Mesangial cell (primary cell): ENCODE data around the gene RPS8. TPM values are rescaled to one million over a fixed set of nuclear protein-coding genes. Genes with fewer than 3 reads are reported as not detected.

ENCODE experiments used
- total RNA-seq: library from RNA; depleted of rRNA; stranded (reverse); fragments of >200 nt; gene quantifications from 2 replicates; pipeline ENCODE4 v1.2.3, GENCODE V29; 2015

Gene RPS8
- total RNA-seq: 1,486 and 1,507 TPM in 2 replicates

GRCh38 chr1:44775078-44775929 is at the start of gene RPS8:
RPS8 (plus strand) TSS chr1:44775540; CDS start chr1:44775597, 57 bp downstream.

GRCh38 chr1:44730741-44731512 is 44.4 kb upstream of the RPS8 start, which contains the start of gene RNU5D-1:
RNU5D-1 (minus strand) TSS chr1:44731170.

GRCh38 chr1:44739307-44740178 is 35.8 kb upstream of the RPS8 start, which contains the start of gene KIF2C:
KIF2C (plus strand) TSS chr1:44739837; CDS start chr1:44739933, 96 bp downstream.

DNA sequence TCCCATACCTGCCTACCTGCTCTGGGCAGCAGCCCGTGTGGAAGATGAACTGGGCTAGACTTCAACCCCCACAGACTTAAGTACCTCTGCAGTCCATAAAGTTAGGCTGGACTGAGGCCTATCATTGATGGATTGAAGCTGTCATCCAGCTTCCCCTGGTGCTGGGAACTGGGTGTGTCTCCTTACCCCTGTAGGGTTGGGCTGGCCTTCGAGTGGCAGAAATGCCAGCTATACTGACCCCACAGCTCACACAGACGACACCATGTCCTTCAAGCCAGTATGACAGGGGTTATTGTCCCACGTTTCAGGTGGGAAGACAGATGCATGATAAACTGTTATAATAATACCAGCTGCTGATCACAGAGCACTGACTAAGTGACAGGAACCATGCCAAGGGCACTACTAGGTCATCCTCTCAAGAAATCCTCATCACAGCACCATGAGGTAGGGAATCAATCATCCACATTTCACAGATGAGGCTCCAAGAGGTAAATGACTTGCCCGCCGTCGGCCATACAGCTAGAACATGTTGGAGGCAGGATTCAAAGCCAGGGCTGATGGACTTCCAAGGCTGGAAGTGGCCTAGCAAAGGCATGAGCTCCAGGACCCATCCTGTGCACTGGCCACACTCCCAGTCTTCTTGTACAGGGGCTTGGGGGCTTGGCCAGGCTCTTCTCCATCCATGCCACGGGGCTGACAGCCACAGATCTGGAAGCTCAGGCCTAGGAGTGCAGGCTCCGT is 12.9 kb downstream of the RPS8 start, which contains the start of gene BEST4:
Gene BEST4, minus strand, starts transcription at position 51 of the 741 bp plus-strand sequence. CDS start 465 bp downstream, outside the sequence.

GRCh38 chr1:44799770-44800584 is 24.6 kb downstream of the RPS8 start, which contains the start of gene PLK3:
PLK3 (plus strand) TSS chr1:44800377; CDS start chr1:44800464, 87 bp downstream.

DNA sequence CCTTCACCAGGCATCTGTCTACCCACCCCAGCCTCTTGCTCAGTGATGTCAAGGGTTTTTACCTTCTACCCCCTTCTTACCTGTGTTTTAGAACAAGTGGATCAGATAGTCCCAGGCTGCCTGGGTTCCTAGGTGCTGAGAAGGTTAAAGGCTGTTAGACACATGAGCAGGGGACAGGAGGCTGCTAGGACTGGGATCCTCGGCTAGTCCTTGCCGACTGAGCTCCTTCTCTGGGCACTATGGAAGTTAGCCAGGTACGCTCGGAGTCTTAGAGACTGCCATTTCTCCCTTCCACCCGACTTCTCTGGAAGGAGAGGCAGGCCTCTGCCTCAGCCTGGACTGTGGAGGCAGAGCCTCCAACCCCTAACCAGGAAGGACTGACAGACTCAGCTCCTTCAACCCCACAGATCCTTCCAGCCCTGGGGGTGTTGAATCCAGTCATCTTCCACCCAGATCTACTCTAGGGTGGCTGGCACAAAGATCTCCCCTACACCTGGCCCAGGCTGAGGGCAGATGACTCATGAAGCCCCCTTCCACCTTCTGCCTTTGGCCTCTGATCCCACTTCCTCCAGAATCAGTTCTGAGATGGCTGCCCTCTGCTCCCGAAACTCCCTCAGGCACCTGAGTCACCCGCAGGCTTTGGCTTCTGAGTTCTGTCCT is 31.5 kb downstream of the RPS8 start, which contains the start of gene DYNLT4:
Gene DYNLT4, minus strand, starts transcription at position 648 of the 660 bp plus-strand sequence. CDS start 683 bp downstream, outside the sequence.

GRCh38 chr1:44808063-44808937 is 33.0 kb downstream of the RPS8 start, which contains the start of gene BTBD19:
BTBD19 (plus strand) TSS chr1:44808523; CDS start chr1:44808821, 298 bp downstream.

Other genes with a start within 250 kb of the RPS8 start
- 9.0 and 15.2 TPM in 2 replicates for gene TMEM53, start 101.1 kb upstream of the RPS8 start, total RNA-seq
- 1.4 TPM in 1 of 2 replicates, not detected in the other for gene ARMH1, start 100.8 kb upstream of the RPS8 start, total RNA-seq
- gene RNU5D-1, start 44.4 kb upstream of the RPS8 start, total RNA-seq: not detected in 2 replicates
- gene KIF2C, start 35.7 kb upstream of the RPS8 start, total RNA-seq: 3.9 and 84.2 TPM in 2 replicates
- under 0.01 and 0.38 TPM in 2 replicates for gene BEST4, start 12.6 kb downstream of the RPS8 start, total RNA-seq
- 19.6 and 21.9 TPM in 2 replicates for gene PLK3, start 24.8 kb downstream of the RPS8 start, total RNA-seq
- gene DYNLT4, start 31.8 kb downstream of the RPS8 start, total RNA-seq: 0.76 TPM in 1 of 2 replicates, not detected in the other
- gene BTBD19, start 33.0 kb downstream of the RPS8 start, total RNA-seq: 3.4 and 13.3 TPM in 2 replicates
- under 0.01 TPM in 2 replicates for gene PTCH2, start 67.7 kb downstream of the RPS8 start, total RNA-seq
- gene EIF2B3, start 211.1 kb downstream of the RPS8 start, total RNA-seq: 10.5 and 26.4 TPM in 2 replicates
- gene HECTD3, start 235.8 kb downstream of the RPS8 start, total RNA-seq: 34.4 and 37.3 TPM in 2 replicates
- 119 and 134 TPM in 2 replicates for gene UROD, start 236.7 kb downstream of the RPS8 start, total RNA-seq